NCI-H748 (cell line): ENCODE measurements around the gene CRYGC.

Source experiments
- DNase-seq: peaks from one replicate; lab custom pipeline; 2025; ENCODE audit not compliant: unreplicated experiment; lab: John Stamatoyannopoulos, UW

CRYGC gene, protein sequence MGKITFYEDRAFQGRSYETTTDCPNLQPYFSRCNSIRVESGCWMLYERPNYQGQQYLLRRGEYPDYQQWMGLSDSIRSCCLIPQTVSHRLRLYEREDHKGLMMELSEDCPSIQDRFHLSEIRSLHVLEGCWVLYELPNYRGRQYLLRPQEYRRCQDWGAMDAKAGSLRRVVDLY

GRCh38 chr2:208129744-208130711 is at the start of gene CRYGC:
Gene CRYGC, minus strand, starts transcription at chr2:208129828. Its CDS starts 36 bp downstream, at chr2:208129792.
- DNase-seq, result no peak

- DNase-seq, result no peak
Measured at GRCh38 chr2:208179028-208179609, 49.5 kb upstream of the CRYGC start.

DNA sequence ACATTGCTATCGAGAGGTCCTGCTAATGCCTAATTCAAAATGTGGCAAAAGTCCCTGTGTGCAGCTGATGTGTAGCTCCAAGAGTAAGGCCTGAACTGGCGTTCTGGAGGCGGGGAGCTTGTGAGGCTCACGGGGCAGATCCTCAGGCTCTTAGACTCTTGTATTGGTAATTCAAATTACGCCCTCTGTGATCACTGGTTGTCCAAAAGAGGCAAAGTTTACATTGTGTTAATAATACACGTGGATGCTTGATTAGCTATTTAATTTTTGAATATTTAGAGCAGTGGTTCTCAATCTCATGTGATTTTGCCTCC is 46.2 kb upstream of the CRYGC start:
- DNase-seq, result no peak

DNA sequence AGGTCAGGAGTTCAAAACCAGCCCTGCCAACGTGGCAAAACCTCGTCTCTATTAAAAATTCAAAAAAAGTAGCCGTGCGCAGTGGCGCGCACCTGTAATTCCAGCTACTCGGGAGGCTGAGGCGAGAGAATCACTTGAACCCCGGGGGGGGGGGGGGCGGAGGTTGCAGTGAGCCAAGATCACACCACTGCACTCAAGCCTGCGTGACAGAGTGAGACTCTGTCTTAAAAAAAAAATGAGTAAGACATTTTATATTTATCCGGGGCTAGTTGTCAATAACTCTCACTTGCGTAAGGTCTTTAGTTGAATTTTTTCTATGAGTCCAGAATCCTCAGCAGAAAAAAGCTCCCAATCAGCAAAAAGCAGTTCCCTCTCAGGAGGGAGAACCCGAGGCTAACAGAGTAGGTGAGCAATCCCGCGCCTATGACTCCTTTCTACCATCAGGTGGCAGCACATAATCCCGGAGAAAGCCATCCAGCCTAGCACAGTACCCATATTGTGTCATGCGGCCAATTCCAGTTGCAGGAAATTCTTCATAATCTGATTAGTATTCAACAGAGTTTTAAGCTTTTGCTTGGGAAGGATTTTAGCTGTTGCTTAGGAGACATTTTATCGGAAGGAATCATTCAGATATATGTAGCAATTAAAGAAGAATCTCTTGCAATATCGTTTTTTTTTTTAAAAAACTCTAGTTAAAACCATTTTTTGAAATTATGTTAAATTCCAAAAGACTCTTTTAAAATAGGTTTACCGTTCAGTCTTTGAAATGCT is 45.6 kb upstream of the CRYGC start:
- peak; percentile 80 for DNase-seq

- no peak for DNase-seq
Measured at GRCh38 chr2:208174144-208174543, 44.5 kb upstream of the CRYGC start.

- no peak for DNase-seq
Measured at GRCh38 chr2:208172125-208172524, 42.5 kb upstream of the CRYGC start.

DNA sequence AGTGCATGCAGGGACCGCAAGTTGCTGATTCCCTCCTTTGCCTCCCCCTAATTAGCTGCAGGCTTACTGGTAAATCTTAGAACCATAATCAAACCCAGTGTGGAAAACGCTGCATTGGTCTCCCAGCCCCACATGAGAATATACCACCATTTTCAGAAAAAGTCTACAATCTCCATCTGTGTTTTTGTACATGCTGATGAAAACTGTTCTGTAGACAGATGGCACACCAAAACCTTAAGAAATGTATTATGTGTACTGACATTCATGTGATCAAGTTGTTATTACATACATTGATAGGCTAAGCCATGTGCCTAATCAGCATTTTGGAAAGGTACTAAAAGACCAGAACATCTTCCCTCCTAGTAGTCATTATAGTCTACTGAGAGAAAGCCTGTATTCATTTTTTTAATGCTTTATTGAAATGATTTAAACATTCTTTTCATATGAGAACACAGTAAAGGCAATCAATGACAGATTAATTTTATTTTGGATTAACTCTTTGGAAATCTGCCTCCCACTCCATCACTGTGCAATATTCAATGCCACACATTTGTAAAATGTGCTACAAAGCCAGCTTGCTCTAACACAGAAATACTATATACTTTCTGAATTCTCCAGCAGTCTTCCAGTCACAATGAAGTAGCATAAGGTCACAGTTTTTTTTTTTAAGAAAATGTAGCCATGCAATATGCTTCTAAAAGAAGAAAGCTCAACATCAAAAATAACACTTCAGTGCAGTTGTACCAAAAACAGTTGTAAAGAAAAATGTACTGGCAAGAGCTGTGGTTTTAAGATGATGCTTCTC is 35.5 kb upstream of the CRYGC start:
- DNase-seq, result no peak

- DNase-seq, result no peak
Measured at GRCh38 chr2:208163489-208163888, 33.9 kb upstream of the CRYGC start, which contains the start of gene CRYGA. Gene CRYGA, minus strand, starts transcription at chr2:208163589. Its CDS starts 33 bp downstream, at chr2:208163556.

- no peak for DNase-seq
Measured at GRCh38 chr2:208156439-208156838, 26.8 kb upstream of the CRYGC start.

DNA sequence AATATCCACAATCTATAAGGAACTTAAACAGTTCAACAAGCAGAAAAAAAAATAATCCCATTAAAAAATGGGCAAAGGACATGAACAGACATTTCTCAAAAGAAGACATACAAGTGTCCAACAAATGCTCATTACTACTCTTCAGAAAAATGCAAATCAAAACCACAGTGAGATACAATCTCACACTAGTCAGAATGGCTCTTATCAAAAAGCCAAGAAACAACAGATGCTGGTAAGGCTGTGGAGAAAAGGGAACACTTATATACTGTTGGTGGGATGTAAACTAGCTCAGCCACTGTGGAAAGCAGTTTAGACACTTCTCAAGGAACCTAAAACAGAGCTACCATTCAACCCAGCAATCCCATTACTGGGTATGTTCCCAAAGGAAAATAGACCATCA is 23.5 kb upstream of the CRYGC start:
- DNase-seq, result no peak

- no peak for DNase-seq
Measured at GRCh38 chr2:208150956-208151355, 21.3 kb upstream of the CRYGC start.

DNA sequence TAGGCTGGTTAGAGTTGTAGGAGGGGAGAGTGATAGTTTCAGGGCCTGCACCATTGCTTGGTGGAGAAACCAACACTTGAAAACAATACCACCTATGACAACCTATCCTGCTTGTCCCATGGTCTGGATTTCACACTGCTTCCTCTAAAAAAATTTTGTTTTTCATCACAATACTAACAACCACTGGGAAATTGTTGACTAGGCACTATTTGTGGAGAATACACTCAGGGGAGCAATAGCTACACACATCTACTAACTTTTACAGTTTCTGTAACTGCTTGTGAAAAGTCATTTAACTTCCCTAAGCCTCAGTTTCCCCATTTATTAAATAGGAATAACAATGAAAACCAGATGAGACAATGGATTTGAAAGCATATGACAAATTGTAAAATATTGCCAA is 20.5 kb upstream of the CRYGC start:
- no peak for DNase-seq

DNA sequence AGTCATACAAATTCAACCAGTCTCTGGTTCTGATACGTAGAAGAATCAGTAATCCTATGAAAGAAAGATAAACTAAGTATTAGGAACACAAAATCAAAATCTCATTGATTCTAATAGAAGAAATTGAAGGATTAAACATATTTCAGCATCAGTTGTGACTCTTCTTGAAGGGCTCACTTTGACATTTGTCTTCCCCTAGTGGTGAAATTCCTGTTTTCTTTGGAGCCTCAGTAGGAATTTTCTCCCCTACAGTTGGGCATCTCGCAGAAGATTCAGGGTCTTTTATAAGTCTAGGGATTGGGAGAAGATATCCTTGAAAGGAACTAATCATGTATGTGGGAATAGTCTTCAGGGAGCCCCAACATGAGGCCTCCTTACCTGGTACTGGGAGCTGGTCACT is 19.2 kb upstream of the CRYGC start:
- DNase-seq, result peak; percentile 8

DNA sequence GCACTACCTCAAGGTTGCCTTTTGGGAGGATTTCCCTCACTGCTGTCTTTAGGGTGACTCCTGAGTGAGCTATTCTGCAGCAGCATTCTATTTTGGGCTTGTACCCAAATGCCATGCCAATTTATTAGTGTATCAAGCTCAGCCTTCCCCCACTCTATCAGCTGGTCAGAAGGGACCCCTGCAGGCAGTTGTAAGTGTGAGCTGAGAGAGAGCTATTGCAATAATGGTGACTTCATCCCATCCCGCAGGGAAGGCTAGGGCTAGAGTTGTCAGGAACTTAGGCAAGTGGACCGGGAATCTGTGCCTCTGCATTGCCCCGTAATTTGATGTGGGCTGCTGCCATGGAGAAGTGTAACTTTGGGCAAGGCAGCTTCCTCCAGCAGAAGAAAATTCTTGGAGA is 18.1 kb upstream of the CRYGC start:
- DNase-seq, result no peak

GRCh38 chr2:208147008-208147407 is 17.4 kb upstream of the CRYGC start:
- no peak for DNase-seq

GRCh38 chr2:208146006-208146405 is 16.4 kb upstream of the CRYGC start, which contains the start of gene CRYGB:
Gene CRYGB, minus strand, starts transcription at chr2:208146158. Its CDS starts 38 bp downstream, at chr2:208146120.
- DNase-seq, result no peak

DNA sequence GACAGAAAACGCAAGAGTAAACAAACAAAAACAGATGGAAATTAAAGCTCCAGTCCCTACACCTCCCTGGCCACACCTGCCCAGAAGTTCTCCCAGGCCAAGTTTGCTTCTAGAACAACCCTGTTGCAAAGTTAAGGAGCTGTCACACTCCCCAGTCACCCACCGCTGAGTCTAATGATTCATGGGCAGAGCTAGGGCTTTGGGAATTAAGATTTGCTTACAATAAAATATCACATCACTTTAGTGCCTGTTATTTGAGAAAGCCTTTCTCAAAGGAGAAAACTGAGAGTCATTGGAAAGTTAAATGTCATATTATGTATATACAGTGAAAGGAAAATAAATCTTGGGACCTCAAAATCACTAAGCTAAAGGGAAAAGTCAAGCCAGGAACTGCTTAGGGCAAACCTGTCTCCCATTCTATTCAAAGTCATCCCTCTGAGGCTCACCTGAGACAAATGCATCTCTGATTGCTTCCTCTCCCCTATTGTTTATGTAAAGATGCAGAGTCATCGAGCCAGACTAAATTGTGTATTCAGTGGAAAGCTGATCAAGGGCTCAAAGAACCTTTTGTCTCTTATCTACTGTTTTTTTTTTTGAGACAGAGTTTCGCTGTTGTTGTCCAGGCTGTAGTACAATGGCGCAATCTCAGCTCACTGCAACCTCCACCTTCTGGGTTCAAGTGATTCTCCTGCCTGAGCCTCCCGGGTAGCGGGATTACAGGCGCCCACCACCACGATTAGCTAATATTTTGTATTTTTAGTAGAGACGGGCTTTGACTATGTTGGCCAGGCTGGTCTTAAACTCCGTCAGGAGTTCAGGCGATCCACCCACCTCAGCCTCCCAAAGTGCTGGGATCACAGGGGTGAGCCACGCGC is 13.5 kb upstream of the CRYGC start:
- DNase-seq, result peak; percentile 93

DNA sequence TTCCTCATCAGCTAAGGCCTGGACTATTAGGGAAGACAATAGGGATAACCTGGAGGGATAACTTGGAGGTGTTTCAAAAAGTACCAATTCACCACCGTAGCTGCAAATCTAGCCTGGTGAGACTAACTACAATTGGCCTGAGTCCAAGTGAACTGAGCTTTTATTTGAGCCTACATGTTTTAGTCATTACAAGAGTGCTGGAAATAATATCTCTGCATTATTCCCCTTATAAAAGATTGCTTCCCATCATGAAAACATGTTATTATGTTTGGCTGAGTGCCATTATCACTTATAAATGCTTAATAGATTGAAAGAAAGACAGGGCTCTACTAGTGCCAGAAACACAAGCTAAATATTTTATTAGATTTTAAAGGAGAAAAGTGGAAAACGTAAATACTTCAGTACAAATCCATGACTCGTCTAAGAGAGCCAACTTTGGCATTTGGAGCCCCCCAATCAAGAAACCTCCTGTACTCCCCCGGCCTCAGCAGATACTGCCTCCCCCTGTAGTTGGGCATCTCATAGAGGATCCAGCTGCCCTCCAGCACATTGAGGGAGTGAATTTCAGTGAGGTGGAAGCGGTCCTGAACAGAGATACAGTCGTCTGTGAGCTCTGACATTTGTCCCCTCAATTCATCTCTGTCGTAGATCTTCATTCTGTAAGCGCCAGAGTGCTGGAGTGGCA is 12.8 kb upstream of the CRYGC start:
- DNase-seq, result peak; percentile 99

DNA sequence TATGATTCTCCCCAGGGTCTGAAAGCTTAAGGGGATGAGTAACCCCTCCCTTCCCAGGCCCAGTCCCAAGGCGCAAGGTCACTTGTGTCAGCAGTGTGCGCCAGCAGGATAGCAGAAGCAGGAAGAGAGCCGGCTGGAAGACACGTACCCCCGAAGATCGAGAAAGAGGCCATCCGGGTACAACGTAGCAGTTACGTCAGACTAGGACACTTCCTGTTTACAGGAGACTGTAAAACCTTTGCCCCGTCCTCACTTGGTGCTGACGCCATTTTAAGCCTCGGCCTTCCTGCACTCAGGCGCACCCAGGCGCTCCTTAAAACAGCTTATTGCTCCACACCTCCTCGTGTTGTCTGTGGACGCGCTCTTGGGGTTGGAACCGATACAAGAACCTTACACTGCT is 9.8 kb upstream of the CRYGC start:
- DNase-seq, result no peak
